ENCODE measurements around the gene NUDT4.

Gene NUDT4

GRCh38 chr12:93356214-93356613 lies 21.5 kb upstream of the NUDT4 start:
- no CpG with 5 or more reads among the region's 8 CpGs for WGBS (ENCODE audit: extremely low coverage, insufficient coverage, insufficient read length)
- no peak overlapping the region for H2BK5ac ChIP-seq (ENCODE audit: low read depth, low read length, poor library complexity)
- H3K18ac ChIP-seq (ENCODE audit: low read length) = no peak overlapping the region
- H3K79me2 ChIP-seq (ENCODE audit: control insufficient read depth, insufficient read depth, low read length, poor library complexity) = no peaks in the 10 kb centered on the region
- H3K14ac ChIP-seq (ENCODE audit: low read length) = no peak overlapping the region
- no peak overlapping the region for H2AK5ac ChIP-seq (ENCODE audit: low read length)
- no peak overlapping the region for H3K4me3 ChIP-seq (ENCODE audit: low read depth, low read length)
- H3K9me3 ChIP-seq (ENCODE audit: insufficient read depth, low read depth, low read length) = no peaks in the 10 kb centered on the region
- H2BK120ac ChIP-seq (ENCODE audit: insufficient read depth, low read length, poor library complexity) = no peak overlapping the region
- no peak overlapping the region for H3K9ac ChIP-seq (ENCODE audit: low read length)
- no peak overlapping the region for H3K23ac ChIP-seq (ENCODE audit: low read length)
- no peak overlapping the region for H2BK12ac ChIP-seq (ENCODE audit: low read length)
- no peak overlapping the region for H4K12ac ChIP-seq (ENCODE audit: low read depth, low read length)
- no peak for DNase-seq
- no peaks in the 10 kb centered on the region for H3K36me3 ChIP-seq (ENCODE audit: control insufficient read depth in 1 of 2, insufficient read depth in 2 of 2, low read length in 2 of 2)
- H3K4me1 ChIP-seq (ENCODE audit: control insufficient read depth in 1 of 2, insufficient read depth in 2 of 2, low read length in 2 of 2) = no peaks in the 10 kb centered on the region
- H3K79me1 ChIP-seq (ENCODE audit: low read length) = no peaks in the 10 kb centered on the region
- no peaks in the 10 kb centered on the region for H3K27me3 ChIP-seq (ENCODE audit: insufficient read depth, low read length)
- H3K4ac ChIP-seq (ENCODE audit: low read depth, low read length) = no peak overlapping the region
- no peak overlapping the region for H2AFZ ChIP-seq (ENCODE audit: insufficient read depth, low read length, poor library complexity)
- H4K91ac ChIP-seq (ENCODE audit: low read depth, low read length) = no peak overlapping the region
- H3K4me2 ChIP-seq (ENCODE audit: low read length) = no peak overlapping the region
- no peak overlapping the region for H4K8ac ChIP-seq (ENCODE audit: low read depth, low read length)
- H3K27ac ChIP-seq (ENCODE audit: low read depth, low read length) = no peak overlapping the region

- no peaks in the 10 kb centered on the region for H3K36me3 ChIP-seq (ENCODE audit: control insufficient read depth in 1 of 2, insufficient read depth in 2 of 2, low read length in 2 of 2)
- no peak overlapping the region for H4K8ac ChIP-seq (ENCODE audit: low read depth, low read length)
- no CpG with 5 or more reads among the region's 2 CpGs for WGBS (ENCODE audit: extremely low coverage, insufficient coverage, insufficient read length)
- no peak overlapping the region for H3K4ac ChIP-seq (ENCODE audit: low read depth, low read length)
- no peak overlapping the region for H2BK120ac ChIP-seq (ENCODE audit: insufficient read depth, low read length, poor library complexity)
- no peak overlapping the region for H2BK12ac ChIP-seq (ENCODE audit: low read length)
- H2AK5ac ChIP-seq (ENCODE audit: low read length) = no peak overlapping the region
- no peaks in the 10 kb centered on the region for H3K79me1 ChIP-seq (ENCODE audit: low read length)
- H3K79me2 ChIP-seq (ENCODE audit: control insufficient read depth, insufficient read depth, low read length, poor library complexity) = no peaks in the 10 kb centered on the region
- H3K14ac ChIP-seq (ENCODE audit: low read length) = no peak overlapping the region
- DNase-seq = no peak
- H3K4me2 ChIP-seq (ENCODE audit: low read length) = no peak overlapping the region
- H3K23ac ChIP-seq (ENCODE audit: low read length) = no peak overlapping the region
- no peaks in the 10 kb centered on the region for H3K27me3 ChIP-seq (ENCODE audit: insufficient read depth, low read length)
- no peaks in the 10 kb centered on the region for H3K9me3 ChIP-seq (ENCODE audit: insufficient read depth, low read depth, low read length)
- no peak overlapping the region for H3K27ac ChIP-seq (ENCODE audit: low read depth, low read length)
- H2BK5ac ChIP-seq (ENCODE audit: low read depth, low read length, poor library complexity) = no peak overlapping the region
- no peak overlapping the region for H3K4me3 ChIP-seq (ENCODE audit: low read depth, low read length)
- H4K91ac ChIP-seq (ENCODE audit: low read depth, low read length) = no peak overlapping the region
- H2AFZ ChIP-seq (ENCODE audit: insufficient read depth, low read length, poor library complexity) = no peak overlapping the region
- no peak overlapping the region for H4K12ac ChIP-seq (ENCODE audit: low read depth, low read length)
- H3K18ac ChIP-seq (ENCODE audit: low read length) = no peak overlapping the region
- H3K9ac ChIP-seq (ENCODE audit: low read length) = no peak overlapping the region
- H3K4me1 ChIP-seq (ENCODE audit: control insufficient read depth in 1 of 2, insufficient read depth in 2 of 2, low read length in 2 of 2) = no peaks in the 10 kb centered on the region
Measured at GRCh38 chr12:93358058-93358457, 19.7 kb upstream of the NUDT4 start.

GRCh38 chr12:93358821-93359220 lies 18.9 kb upstream of the NUDT4 start:
- Histone ChIP-seq H3K4me2 (ENCODE audit: low read length) (no peak overlapping the region), H4K12ac (ENCODE audit: low read depth, low read length) (no peak overlapping the region), H3K23ac (ENCODE audit: low read length) (no peak overlapping the region), H2BK120ac (ENCODE audit: insufficient read depth, low read length, poor library complexity) (no peak overlapping the region), H2BK12ac (ENCODE audit: low read length) (no peak overlapping the region), H3K79me2 (ENCODE audit: control insufficient read depth, insufficient read depth, low read length, poor library complexity) (no peaks in the 10 kb centered on the region), H4K91ac (ENCODE audit: low read depth, low read length) (no peak overlapping the region), H3K4ac (ENCODE audit: low read depth, low read length) (no peak overlapping the region), H3K27ac (ENCODE audit: low read depth, low read length) (no peak overlapping the region), H4K8ac (ENCODE audit: low read depth, low read length) (no peak overlapping the region), H3K9me3 (ENCODE audit: insufficient read depth, low read depth, low read length) (no peaks in the 10 kb centered on the region), H3K79me1 (ENCODE audit: low read length) (no peaks in the 10 kb centered on the region), H3K27me3 (ENCODE audit: insufficient read depth, low read length) (no peaks in the 10 kb centered on the region), H2AK5ac (ENCODE audit: low read length) (no peak overlapping the region), H3K9ac (ENCODE audit: low read length) (no peak overlapping the region), H2BK5ac (ENCODE audit: low read depth, low read length, poor library complexity) (no peak overlapping the region), H3K36me3 (ENCODE audit: control insufficient read depth in 1 of 2, insufficient read depth in 2 of 2, low read length in 2 of 2) (no peaks in the 10 kb centered on the region), H3K4me1 (ENCODE audit: control insufficient read depth in 1 of 2, insufficient read depth in 2 of 2, low read length in 2 of 2) (no peaks in the 10 kb centered on the region), H3K4me3 (ENCODE audit: low read depth, low read length) (no peak overlapping the region), H3K18ac (ENCODE audit: low read length) (no peak overlapping the region), H3K14ac (ENCODE audit: low read length) (no peak overlapping the region), H2AFZ (ENCODE audit: insufficient read depth, low read length, poor library complexity) (no peak overlapping the region)
- no CpG with 5 or more reads among the region's 2 CpGs for WGBS (ENCODE audit: extremely low coverage, insufficient coverage, insufficient read length)
- peak; percentile 11 to 56 for DNase-seq

GRCh38 chr12:93360688-93361087 lies 17.0 kb upstream of the NUDT4 start:
- no peak overlapping the region for H3K14ac ChIP-seq (ENCODE audit: low read length)
- H4K12ac ChIP-seq (ENCODE audit: low read depth, low read length) = no peak overlapping the region
- no peak overlapping the region for H3K4me3 ChIP-seq (ENCODE audit: low read depth, low read length)
- WGBS (ENCODE audit: extremely low coverage, insufficient coverage, insufficient read length) = no CpG with 5 or more reads among the region's 2 CpGs
- no peaks in the 10 kb centered on the region for H3K79me2 ChIP-seq (ENCODE audit: control insufficient read depth, insufficient read depth, low read length, poor library complexity)
- H3K79me1 ChIP-seq (ENCODE audit: low read length) = no peaks in the 10 kb centered on the region
- no peaks in the 10 kb centered on the region for H3K4me1 ChIP-seq (ENCODE audit: control insufficient read depth in 1 of 2, insufficient read depth in 2 of 2, low read length in 2 of 2)
- H3K27me3 ChIP-seq (ENCODE audit: insufficient read depth, low read length) = no peaks in the 10 kb centered on the region
- no peak overlapping the region for H4K91ac ChIP-seq (ENCODE audit: low read depth, low read length)
- H2AFZ ChIP-seq (ENCODE audit: insufficient read depth, low read length, poor library complexity) = no peak overlapping the region
- no peak overlapping the region for H3K4ac ChIP-seq (ENCODE audit: low read depth, low read length)
- no peak overlapping the region for H3K23ac ChIP-seq (ENCODE audit: low read length)
- H2BK120ac ChIP-seq (ENCODE audit: insufficient read depth, low read length, poor library complexity) = no peak overlapping the region
- H4K8ac ChIP-seq (ENCODE audit: low read depth, low read length) = no peak overlapping the region
- no peak overlapping the region for H2BK5ac ChIP-seq (ENCODE audit: low read depth, low read length, poor library complexity)
- no peaks in the 10 kb centered on the region for H3K9me3 ChIP-seq (ENCODE audit: insufficient read depth, low read depth, low read length)
- H2AK5ac ChIP-seq (ENCODE audit: low read length) = no peak overlapping the region
- H2BK12ac ChIP-seq (ENCODE audit: low read length) = no peak overlapping the region
- H3K4me2 ChIP-seq (ENCODE audit: low read length) = no peak overlapping the region
- no peak overlapping the region for H3K9ac ChIP-seq (ENCODE audit: low read length)
- no peaks in the 10 kb centered on the region for H3K36me3 ChIP-seq (ENCODE audit: control insufficient read depth in 1 of 2, insufficient read depth in 2 of 2, low read length in 2 of 2)
- no peak overlapping the region for H3K27ac ChIP-seq (ENCODE audit: low read depth, low read length)
- no peak overlapping the region for H3K18ac ChIP-seq (ENCODE audit: low read length)
- DNase-seq = no peak
